Fibroblast of lung (primary cell): Measurements from ENCODE around the gene MYBPC2.

ENCODE experiments used
- EZH2 ChIP-seq: IDR thresholded peaks from 2 replicates; pipeline ENCODE4 v1.5.1; 2012; ENCODE audit warnings: low read length, control low read depth, mild to moderate bottlenecking; ENCODE audit errors: missing control alignments
- TF ChIP-seq, protein P1 (sequence below), 2 donors: IDR thresholded peaks in 1 of 2; conservative IDR thresholded peaks in 1 of 2; 1 replicate in 1 of 2; 2 replicates in 1 of 2; pipeline ENCODE4 v1.5.1; 2011 to 2012; ENCODE audit warnings: low read length in 2 of 2, control low read depth in 1 of 2, inconsistent platforms in 1 of 2, low read depth in 1 of 2, mild to moderate bottlenecking in 1 of 2

DNA sequence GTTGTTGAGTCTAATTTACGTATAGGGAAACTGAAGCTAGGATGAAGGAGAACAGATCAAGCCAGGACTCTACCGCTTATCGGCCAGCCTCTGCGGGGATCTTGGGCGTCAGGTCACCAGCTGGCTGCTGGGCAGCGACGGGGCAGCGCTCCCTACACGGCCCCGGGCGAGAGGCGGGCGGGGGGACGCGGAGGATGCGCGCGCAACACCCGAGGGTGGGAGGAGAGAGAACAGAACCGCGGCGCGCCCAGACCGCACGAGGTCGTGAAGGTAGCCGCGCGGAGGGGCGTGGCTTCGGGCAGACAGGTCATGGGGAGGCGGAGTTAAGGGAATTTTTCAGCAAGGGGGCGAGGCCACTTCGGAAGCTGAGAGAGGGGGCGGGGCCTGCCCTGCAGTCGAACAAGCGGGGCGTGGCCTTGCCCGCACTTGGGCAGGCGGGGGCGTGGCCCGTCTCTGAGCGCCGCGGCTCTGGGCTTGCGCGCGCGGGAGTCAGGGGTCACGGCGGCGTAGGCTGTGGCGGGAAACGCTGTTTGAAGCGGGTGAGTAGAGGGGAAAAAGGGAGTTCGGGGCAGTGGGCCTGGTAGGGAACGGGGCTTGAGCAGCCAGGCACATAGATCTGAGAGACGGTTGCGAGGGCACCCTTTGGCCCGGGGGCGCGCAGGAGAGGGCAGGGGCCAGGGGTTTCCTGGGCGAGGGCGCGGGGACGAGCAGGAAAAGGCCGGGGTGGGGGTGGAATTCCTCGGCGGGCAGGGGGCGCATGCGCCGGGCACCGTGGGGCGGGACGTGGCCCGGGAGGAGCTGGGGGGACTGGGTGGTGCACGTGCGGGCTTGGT lies 48.6 kb upstream of the MYBPC2 start, which contains the start of gene POLD1:
- TF ChIP-seq, protein P1, sequence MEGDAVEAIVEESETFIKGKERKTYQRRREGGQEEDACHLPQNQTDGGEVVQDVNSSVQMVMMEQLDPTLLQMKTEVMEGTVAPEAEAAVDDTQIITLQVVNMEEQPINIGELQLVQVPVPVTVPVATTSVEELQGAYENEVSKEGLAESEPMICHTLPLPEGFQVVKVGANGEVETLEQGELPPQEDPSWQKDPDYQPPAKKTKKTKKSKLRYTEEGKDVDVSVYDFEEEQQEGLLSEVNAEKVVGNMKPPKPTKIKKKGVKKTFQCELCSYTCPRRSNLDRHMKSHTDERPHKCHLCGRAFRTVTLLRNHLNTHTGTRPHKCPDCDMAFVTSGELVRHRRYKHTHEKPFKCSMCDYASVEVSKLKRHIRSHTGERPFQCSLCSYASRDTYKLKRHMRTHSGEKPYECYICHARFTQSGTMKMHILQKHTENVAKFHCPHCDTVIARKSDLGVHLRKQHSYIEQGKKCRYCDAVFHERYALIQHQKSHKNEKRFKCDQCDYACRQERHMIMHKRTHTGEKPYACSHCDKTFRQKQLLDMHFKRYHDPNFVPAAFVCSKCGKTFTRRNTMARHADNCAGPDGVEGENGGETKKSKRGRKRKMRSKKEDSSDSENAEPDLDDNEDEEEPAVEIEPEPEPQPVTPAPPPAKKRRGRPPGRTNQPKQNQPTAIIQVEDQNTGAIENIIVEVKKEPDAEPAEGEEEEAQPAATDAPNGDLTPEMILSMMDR (conservative IDR thresholded peaks at IDR 0.05 in 1 of 2, IDR thresholded peaks at IDR 0.05 in 1 of 2; ENCODE audit: low read depth in 1 of 2, low read length in 2 of 2), result no peak
- TF ChIP-seq EZH2, result no peak
